ENCODE measurements around the gene PAOX. TPM values are rescaled to one million over a fixed set of nuclear protein-coding genes. Genes with fewer than 3 reads are reported as not detected.

The PAOX gene
- total RNA-seq, 1 donor from 2014 or later = 3.6 TPM

GRCh38 chr10:133349577-133350011 lies 29.5 kb upstream of the PAOX start:
- DNase-seq (ENCODE audit: low spot score) = no peak

- DNase-seq (ENCODE audit: low spot score) = no peak
Observed at GRCh38 chr10:133350283-133350949, 28.6 kb upstream of the PAOX start.

- DNase-seq (ENCODE audit: low spot score) = no peak
Observed at GRCh38 chr10:133350950-133351329, 28.1 kb upstream of the PAOX start.

GRCh38 chr10:133351408-133352318 lies 27.4 kb upstream of the PAOX start:
- no peak for DNase-seq (ENCODE audit: low spot score)

- DNase-seq (ENCODE audit: low spot score) = no peak
Observed at GRCh38 chr10:133353202-133353959, 25.7 kb upstream of the PAOX start.

- no peak for DNase-seq (ENCODE audit: low spot score)
Observed at GRCh38 chr10:133353988-133354605, 25.0 kb upstream of the PAOX start.

GRCh38 chr10:133354672-133355240 lies 24.3 kb upstream of the PAOX start:
- no peak for DNase-seq (ENCODE audit: low spot score)

GRCh38 chr10:133355266-133355665 lies 23.8 kb upstream of the PAOX start:
- DNase-seq (ENCODE audit: low spot score) = no peak

GRCh38 chr10:133355991-133356390 lies 23.1 kb upstream of the PAOX start:
- DNase-seq (ENCODE audit: low spot score) = no peak

- DNase-seq (ENCODE audit: low spot score) = no peak
Observed at GRCh38 chr10:133356549-133357284, 22.3 kb upstream of the PAOX start.

GRCh38 chr10:133357285-133358161 lies 21.5 kb upstream of the PAOX start, which contains the start of gene FUOM:
Gene FUOM, minus strand, starts transcription at chr10:133358019. Its CDS starts 12 bp downstream, at chr10:133358007.
- DNase-seq (ENCODE audit: low spot score) = no peak

- no peak for DNase-seq (ENCODE audit: low spot score)
Observed at GRCh38 chr10:133358162-133358924, 20.7 kb upstream of the PAOX start.

- DNase-seq (ENCODE audit: low spot score) = no peak
Observed at GRCh38 chr10:133358925-133359310, 20.1 kb upstream of the PAOX start.

GRCh38 chr10:133359554-133359971 lies 19.5 kb upstream of the PAOX start:
- DNase-seq (ENCODE audit: low spot score) = no peak

- no peak for DNase-seq (ENCODE audit: low spot score)
Observed at GRCh38 chr10:133359972-133360610, 19.0 kb upstream of the PAOX start.

- DNase-seq (ENCODE audit: low spot score) = no peak
Observed at GRCh38 chr10:133361227-133361626, 17.8 kb upstream of the PAOX start.

GRCh38 chr10:133361773-133362441 lies 17.2 kb upstream of the PAOX start:
- DNase-seq (ENCODE audit: low spot score) = no peak
